Right kidney (tissue), 1 donor: ENCODE data around the gene LRMDA.

Experiments used
- DNase-seq: peaks from one replicate; pipeline ENCODE4 v3.0.0-alpha.2; 2016

Gene LRMDA

DNA sequence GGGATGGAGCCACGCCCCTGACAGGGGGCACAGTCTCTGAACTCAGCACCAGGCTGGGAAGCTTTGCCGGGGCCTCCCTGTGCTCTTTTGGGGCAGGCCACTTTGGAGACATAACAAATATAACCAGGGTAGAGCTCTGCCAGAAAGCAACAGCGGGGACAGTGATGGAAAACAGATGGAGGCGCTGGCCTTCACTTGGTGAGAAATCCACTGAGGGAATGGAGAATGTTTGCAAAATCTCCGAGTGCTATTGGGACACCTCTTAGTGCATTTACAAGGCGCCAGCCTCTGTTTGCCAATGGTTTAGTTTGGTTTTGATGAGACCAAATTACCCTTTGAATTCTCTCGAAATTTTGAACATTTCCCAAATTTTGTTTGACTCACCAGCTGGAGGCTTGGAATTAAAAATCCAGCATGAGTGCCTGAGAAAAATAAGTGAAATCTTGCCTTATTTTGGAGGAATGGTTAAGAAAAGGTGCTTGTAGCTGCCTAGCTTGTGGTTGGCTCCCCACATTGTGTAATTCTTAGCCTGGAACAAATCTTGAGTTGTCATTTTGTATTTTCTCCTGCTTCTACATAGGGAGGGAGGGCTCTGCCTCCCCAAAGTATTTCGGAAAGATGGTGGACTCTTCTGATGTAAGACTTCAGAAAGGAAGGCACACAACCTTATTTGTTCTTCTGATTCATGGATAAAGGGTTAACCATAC is 980.5 kb downstream of the LRMDA start:
- DNase-seq = no peak

- no peak for DNase-seq
Observed at GRCh38 chr10:76415554-76415953, 984.1 kb downstream of the LRMDA start.

GRCh38 chr10:76416642-76417041 is 985.2 kb downstream of the LRMDA start:
- no peak for DNase-seq

- no peak for DNase-seq
Observed at GRCh38 chr10:76420725-76421124, 989.3 kb downstream of the LRMDA start.

DNA sequence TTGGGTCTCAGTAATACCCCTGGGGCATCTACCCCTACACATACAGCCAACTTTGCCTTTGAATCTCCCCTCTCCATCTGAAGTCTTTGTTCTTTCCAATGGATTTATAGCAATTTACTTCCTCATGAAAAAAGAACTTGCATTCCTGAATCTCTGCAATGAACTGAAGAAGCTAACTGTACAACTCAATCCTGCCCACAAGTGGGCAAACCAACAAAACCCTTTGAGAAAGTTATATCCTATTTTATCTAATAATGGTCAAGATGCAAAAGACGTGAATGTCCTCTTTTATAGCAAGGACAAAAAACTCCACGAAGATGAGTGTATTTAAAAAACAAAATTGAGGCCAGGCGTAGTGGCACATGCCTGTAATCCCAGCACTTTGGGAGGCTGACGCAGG is 991.3 kb downstream of the LRMDA start:
- DNase-seq = no peak

GRCh38 chr10:76428551-76429367 is 997.3 kb downstream of the LRMDA start:
- peak; percentile 30 for DNase-seq

DNA sequence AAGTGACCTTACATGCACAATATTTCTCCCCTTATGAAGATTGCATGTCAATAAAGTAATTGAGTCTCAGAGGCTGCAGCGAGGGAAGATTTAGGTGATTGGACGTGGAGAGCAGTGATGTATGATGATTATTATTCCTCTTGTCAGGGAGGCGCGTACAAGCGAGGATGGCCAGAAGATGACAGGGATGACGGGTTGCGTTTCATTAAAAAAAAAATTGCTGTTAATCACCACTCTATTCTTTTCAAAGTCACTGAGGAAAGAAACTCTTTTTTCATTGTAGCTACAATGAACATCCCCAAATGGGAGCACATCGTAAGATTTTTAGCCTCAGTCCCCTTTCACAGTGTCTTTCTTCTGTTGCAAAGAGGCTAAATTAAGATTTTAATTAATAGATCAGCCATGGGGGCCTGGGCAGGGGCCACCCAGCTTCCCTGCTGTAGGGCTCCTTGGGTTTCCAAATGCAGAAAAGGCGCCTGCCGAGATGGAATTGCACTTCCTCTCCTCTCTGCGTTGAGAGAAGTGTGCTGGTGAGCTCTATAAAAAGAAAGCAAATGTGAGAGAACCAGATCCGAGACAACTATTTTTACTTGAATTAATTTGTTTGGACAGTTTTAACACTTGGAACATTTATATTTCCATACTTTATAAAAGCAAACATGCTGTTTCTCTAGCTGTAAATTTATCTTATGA is 998.1 kb downstream of the LRMDA start:
- DNase-seq = peak; percentile 42

DNA sequence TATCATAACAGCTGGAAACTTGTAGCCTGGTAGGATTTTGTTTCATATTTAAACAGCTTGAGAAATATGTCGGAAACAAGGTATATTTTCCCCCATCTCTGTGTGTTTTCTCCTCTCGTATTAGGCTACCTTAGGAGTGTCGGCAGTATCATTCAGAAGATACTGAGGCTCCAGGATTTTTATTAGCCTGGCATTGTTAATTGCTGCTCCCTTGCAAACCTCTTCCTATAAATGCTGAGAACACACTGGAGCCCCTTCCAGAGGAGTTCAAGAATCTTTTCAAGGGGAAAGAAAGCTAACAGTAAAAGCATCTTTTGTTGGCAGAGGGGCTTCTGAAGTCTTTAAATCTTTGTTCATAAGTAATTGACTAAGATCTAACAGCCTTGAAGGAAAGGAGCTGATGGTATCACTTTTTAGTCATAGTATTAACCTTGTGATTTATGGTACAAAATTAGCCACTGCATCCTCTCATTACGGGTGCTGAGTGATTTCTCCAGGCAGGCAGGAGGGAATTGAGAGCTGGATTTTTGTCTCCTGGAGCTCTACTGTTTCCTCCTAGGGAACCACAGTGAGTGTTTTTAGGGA is 998.7 kb downstream of the LRMDA start:
- peak; percentile 27 for DNase-seq

DNA sequence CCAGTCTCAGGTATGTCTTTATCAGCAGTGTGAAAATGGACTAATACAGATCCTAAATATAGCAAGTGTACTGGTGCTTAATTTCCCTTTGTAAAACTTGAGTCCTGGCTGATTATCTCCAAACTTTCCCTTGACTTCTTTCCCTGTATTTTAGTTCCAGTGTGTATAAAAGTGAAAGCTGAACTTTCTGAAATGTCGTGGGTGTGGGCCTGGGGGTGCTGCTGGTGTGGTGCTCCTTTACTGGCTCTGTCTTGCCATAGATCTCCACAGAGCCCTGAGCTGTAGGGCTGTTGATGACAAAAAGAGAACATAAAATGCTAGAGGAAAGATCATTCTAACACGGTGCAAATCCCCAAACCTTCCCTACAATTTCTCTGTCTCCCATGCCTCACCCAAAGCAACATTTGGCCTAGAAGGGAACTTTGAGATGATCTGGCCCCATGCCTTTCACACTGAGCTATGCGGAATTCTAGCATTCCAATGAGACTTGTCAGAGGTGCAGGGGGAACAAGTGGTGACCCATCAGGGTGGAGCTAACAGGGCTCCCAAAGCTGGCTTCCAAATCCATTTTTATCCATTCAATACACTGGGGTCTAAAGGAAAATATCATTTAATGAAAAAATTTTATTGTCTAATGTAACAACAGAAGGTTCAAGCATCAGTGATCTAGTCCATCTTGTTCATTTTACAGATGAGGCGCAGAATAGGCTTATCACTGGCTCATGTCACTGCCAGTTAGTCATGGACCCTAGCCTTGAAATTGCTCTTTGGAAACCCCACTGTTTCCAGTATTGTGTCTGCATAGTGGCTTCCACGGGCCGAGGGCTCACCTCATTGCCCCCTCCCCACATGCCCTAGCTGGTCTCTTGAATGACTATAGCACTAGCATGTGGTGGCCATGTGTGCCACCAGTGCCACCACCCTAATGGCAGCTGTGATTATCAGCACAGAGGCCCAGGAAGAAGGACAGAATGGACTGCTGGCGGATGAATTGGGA is 1000.9 kb downstream of the LRMDA start:
- no peak for DNase-seq

- DNase-seq = peak; percentile 26
Observed at GRCh38 chr10:76433161-76434005, 1002.0 kb downstream of the LRMDA start.

- DNase-seq = no peak
Observed at GRCh38 chr10:76435157-76435556, 1003.7 kb downstream of the LRMDA start.

GRCh38 chr10:76436401-76436811 is 1005.0 kb downstream of the LRMDA start:
- no peak for DNase-seq

DNA sequence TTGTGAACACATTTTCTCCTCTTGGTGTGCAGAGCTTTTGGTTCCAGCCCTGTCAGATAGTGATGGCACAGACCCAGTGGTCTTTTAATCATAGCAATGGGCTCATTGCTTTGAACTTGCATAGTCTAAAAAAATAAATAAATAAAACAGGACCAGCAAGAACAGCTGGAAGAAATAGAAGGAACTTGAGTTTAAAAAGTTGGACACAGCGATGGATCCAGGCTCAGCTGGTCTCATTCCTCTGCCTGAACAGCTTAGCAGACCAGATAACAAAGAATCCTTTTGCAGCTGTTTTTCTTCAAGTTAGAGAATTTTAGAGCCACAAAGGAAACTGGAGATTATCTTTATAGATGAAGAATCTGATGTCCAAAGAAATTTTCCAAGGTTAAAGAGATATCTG is 1005.6 kb downstream of the LRMDA start:
- no peak for DNase-seq

DNA sequence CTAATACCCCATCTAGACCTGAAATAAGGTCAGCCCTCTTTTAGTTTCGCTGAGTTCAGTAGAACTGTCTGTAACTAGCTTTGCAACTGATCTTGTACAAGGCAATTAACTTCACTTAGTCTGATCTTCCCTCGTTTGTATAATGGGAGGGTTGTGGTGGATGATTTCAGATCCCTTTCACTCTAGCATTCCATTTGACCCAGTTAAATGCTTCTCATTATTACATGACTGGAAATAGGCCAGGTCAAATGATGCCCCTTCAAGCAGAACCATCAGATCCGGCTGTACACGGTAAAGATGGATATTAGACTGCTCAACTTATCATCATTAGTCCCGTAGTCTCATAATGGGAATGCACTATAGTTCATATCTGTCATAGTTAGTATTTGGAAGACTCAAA is 1009.0 kb downstream of the LRMDA start:
- DNase-seq = no peak

GRCh38 chr10:76442113-76442512 is 1010.7 kb downstream of the LRMDA start:
- no peak for DNase-seq

GRCh38 chr10:76444034-76444800 is 1012.8 kb downstream of the LRMDA start:
- DNase-seq = no peak

GRCh38 chr10:76447578-76447977 is 1016.2 kb downstream of the LRMDA start:
- DNase-seq = no peak

GRCh38 chr10:76451911-76452310 is 1020.5 kb downstream of the LRMDA start:
- no peak for DNase-seq

DNA sequence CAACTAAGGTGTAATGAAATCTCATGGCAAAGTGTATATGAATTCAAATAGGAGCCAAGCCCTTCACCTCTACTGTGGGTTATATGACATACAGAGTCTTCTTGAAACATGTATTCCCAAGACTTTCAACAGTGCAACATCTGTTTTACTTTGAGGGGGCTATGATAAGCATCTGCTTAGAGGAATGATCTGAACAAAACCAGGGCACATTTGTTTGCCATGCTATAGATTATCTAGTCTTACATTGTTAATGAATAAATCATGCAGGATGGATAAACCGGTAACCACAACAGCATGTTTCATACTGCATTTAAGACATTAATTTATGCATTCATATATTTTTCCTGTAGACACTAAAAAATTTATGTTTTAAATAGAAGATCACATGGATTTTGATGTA is 1021.9 kb downstream of the LRMDA start:
- DNase-seq = no peak

DNA sequence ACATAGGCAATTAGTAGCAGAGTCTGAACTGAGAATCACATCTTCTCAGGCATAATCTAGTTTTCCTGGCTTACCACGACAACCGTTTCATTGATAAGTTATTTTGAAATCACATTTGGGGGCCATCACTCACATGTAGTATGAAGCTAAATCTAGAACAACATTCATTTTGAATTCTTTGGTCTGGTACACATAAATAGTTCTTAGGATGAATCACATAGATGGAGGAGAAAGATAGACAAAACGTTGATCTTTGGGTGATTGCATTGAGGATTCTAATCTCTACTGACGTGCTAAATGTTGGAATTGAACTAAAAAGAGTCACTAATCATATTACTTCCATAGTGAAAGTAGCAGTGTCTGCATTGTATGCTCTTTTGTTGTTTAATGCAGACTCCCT is 1022.6 kb downstream of the LRMDA start:
- no peak for DNase-seq
